Panc1 (cell line): ENCODE measurements around the gene PLPP4. TPM values are rescaled to one million over a fixed set of nuclear protein-coding genes. Genes with fewer than 3 reads are reported as not detected.

Source experiments
- ATAC-seq: fragments of 200-7000 bp; cut with Tn5 transposase; 2 replicates; pipeline ENCODE4 v1.9.1; 2020; ENCODE audit warnings: mild to moderate bottlenecking, moderate library complexity
- BruUV-seq: library from RNA; stranded (reverse); fragments of 400-500 nt; replicated peaks from 2 replicates; lab custom pipeline; 2021; lab: Mats Ljungman, UMichigan
- CTCF ChIA-PET: fragments of 300-600 bp; sonication (Branson Sonifier 250); formaldehyde crosslinking; loops from one replicate; lab custom pipeline; 2022; ENCODE audit warnings: antibody characterized with exemption; lab: Charles Lee
- POLR2A ChIA-PET: fragments of 300-600 bp; sonication (Branson Sonifier 250); formaldehyde crosslinking; loops from one replicate; lab custom pipeline; 2022; ENCODE audit warnings: antibody characterized with exemption; lab: Charles Lee
- DNase-seq: peaks from one replicate; pipeline ENCODE4 v3.0.0-alpha.2; 2010; ENCODE audit warnings: low read depth, low spot score
- H3K27ac ChIP-seq: 2 replicates; pipeline ENCODE4 v1.5.1; 2011; ENCODE audit warnings: mild to moderate bottlenecking, low read length, inconsistent platforms
- H3K27me3 ChIP-seq: fragments of 200-500 bp; sonication (Bioruptor generic); 2 replicates; pipeline ENCODE4 v1.6.0; 2014; ENCODE audit warnings: low read length, inconsistent platforms; ENCODE audit not compliant: control insufficient read depth, insufficient read depth
- H3K36me3 ChIP-seq: fragments of 200-500 bp; sonication (Bioruptor generic); 2 replicates; pipeline ENCODE4 v1.5.1; 2014; ENCODE audit warnings: inconsistent platforms, mild to moderate bottlenecking, low read length, moderate library complexity; ENCODE audit not compliant: control insufficient read depth, insufficient read depth
- H3K4me1 ChIP-seq: 2 replicates; pipeline ENCODE4 v1.5.1; 2011; ENCODE audit warnings: inconsistent platforms, mild to moderate bottlenecking, low read length, moderate library complexity; ENCODE audit not compliant: control insufficient read depth, insufficient read depth
- H3K4me3 ChIP-seq, 2 experiments: 2 replicates each; pipeline ENCODE4 v1.5.1; 2011 to 2012; ENCODE audit warnings: low read depth in 2 of 2, low read length in 2 of 2, mild to moderate bottlenecking in 2 of 2, inconsistent platforms in 1 of 2, moderate library complexity in 1 of 2
- H3K9me3 ChIP-seq: fragments of 200-500 bp; sonication (Bioruptor generic); 2 replicates; pipeline ENCODE4 v1.5.1; 2014; ENCODE audit warnings: low read depth, mild to moderate bottlenecking, inconsistent platforms, low read length, moderate library complexity; ENCODE audit not compliant: control insufficient read depth, insufficient read depth
- POLR2AphosphoS5 ChIP-seq: IDR thresholded peaks from 2 replicates; pipeline ENCODE4 v1.6.1; 2012; ENCODE audit warnings: mild to moderate bottlenecking, low read depth, low read length, moderate library complexity
- SIN3A ChIP-seq: IDR thresholded peaks from 2 replicates; pipeline ENCODE4 v1.6.1; 2012; ENCODE audit warnings: low read depth, mild to moderate bottlenecking, low read length, moderate library complexity, borderline replicate concordance; ENCODE audit not compliant: insufficient read depth
- TCF7L2 ChIP-seq: IDR thresholded peaks from 2 replicates; pipeline ENCODE4 v1.6.1; 2011; ENCODE audit warnings: mild to moderate bottlenecking, low read depth, low read length, inconsistent platforms
- in situ Hi-C: cut with HindIII; loops from 2 replicates; pipeline ENCODE4 v1.10.0; 2016; ENCODE audit warnings: low sequenced_read_pairs, low pct_unique_long_range_greater_than_20kb
- intact Hi-C: fragments of 100-400 bp; cut with micrococcal nuclease; formaldehyde crosslinking; loops from one replicate; pipeline ENCODE4 v1.10.0; 2022; ENCODE audit not compliant: unreplicated experiment
- total RNA-seq: library from RNA; stranded (reverse); gene quantifications from one replicate; pipeline ENCODE4 v1.2.1, GENCODE V29; 2021; ENCODE audit not compliant: unreplicated experiment
- TF ChIP-seq, protein P1 (sequence below): fragments of 450-650 bp; IDR thresholded peaks from 2 replicates; pipeline ENCODE4 v1.5.1; 2017; ENCODE audit warnings: mild to moderate bottlenecking
- TF ChIP-seq, protein P2 (sequence below), 2 experiments: IDR thresholded peaks; 2 replicates each; pipeline ENCODE4 v1.6.1; 2011 to 2012; ENCODE audit warnings: low read depth in 2 of 2, control low read depth in 1 of 2, low read length in 1 of 2, mild to moderate bottlenecking in 1 of 2, moderate library complexity in 1 of 2; ENCODE audit not compliant: insufficient read depth in 1 of 2

PLPP4 gene
- total RNA-seq, 1 experiment from 2014 or later: 0.18 TPM

DNA sequence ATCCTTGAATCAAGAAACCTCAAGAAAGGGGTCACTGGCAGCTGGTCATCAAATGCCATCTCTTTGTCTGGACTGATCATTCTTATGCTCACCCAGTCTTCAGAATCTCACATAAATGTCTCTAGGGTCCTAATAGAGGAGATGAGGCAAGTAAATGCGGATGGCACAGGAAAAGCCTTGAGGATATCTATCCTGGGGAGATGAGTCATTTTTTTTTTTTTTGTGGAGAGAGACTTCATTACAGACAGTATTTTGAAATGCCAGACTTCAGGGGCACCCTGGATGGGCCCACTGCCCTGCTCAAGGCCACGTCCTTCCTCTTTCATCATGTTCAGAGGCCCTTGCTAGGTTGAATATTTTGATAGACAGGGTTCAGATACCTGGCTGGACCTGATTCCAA lies 19.5 kb upstream of the PLPP4 start:
- no peak for DNase-seq
- Histone ChIP-seq H3K27me3 (no peaks in the 10 kb centered on the region), H3K4me3 (no peak overlapping the region), H3K9me3 (no peaks in the 10 kb centered on the region), H3K27ac (no peak overlapping the region), H3K4me1 (no peaks in the 10 kb centered on the region), H3K36me3 (no peaks in the 10 kb centered on the region)
- in situ Hi-C loops (no loop called here), intact Hi-C loops (no loop called here)
- TF ChIP-seq, protein P1, sequence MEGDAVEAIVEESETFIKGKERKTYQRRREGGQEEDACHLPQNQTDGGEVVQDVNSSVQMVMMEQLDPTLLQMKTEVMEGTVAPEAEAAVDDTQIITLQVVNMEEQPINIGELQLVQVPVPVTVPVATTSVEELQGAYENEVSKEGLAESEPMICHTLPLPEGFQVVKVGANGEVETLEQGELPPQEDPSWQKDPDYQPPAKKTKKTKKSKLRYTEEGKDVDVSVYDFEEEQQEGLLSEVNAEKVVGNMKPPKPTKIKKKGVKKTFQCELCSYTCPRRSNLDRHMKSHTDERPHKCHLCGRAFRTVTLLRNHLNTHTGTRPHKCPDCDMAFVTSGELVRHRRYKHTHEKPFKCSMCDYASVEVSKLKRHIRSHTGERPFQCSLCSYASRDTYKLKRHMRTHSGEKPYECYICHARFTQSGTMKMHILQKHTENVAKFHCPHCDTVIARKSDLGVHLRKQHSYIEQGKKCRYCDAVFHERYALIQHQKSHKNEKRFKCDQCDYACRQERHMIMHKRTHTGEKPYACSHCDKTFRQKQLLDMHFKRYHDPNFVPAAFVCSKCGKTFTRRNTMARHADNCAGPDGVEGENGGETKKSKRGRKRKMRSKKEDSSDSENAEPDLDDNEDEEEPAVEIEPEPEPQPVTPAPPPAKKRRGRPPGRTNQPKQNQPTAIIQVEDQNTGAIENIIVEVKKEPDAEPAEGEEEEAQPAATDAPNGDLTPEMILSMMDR: no peak
- TF ChIP-seq TCF7L2: no peak
- TF ChIP-seq SIN3A: no peak
- TF ChIP-seq POLR2AphosphoS5: no peak
- no peak for ATAC-seq
- ChIA-PET CTCF (no interaction called here), POLR2A (no interaction called here)
- no TSS peak for BruUV-seq

DNA sequence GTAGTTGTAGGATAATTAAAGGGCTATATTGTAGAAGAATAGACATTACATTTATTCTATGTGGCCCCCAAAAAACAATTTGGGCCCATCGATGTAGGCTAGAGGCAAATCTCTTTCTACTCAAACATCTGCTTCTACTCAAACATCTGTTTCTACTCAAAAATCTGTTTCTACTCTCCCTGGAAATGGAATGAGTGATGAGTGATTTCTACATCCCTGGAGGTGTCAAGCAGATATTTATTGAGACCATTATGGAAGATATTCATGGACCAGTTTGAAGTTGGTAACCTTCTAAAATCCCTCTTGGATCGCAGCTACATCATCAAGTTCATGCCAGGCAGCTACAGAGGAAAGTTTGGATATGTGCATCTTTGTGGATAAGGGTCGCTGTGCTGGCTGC lies 5.1 kb upstream of the PLPP4 start:
- ChIA-PET POLR2A (no interaction called here), CTCF (no interaction called here)
- DNase-seq (no peak), ATAC-seq (no peak)
- no peak overlapping the region for H3K27ac ChIP-seq
- TF ChIP-seq SIN3A (no peak), POLR2AphosphoS5 (no peak), TCF7L2 (no peak)
- TF ChIP-seq, protein P1: no peak
- TF ChIP-seq, protein P2, sequence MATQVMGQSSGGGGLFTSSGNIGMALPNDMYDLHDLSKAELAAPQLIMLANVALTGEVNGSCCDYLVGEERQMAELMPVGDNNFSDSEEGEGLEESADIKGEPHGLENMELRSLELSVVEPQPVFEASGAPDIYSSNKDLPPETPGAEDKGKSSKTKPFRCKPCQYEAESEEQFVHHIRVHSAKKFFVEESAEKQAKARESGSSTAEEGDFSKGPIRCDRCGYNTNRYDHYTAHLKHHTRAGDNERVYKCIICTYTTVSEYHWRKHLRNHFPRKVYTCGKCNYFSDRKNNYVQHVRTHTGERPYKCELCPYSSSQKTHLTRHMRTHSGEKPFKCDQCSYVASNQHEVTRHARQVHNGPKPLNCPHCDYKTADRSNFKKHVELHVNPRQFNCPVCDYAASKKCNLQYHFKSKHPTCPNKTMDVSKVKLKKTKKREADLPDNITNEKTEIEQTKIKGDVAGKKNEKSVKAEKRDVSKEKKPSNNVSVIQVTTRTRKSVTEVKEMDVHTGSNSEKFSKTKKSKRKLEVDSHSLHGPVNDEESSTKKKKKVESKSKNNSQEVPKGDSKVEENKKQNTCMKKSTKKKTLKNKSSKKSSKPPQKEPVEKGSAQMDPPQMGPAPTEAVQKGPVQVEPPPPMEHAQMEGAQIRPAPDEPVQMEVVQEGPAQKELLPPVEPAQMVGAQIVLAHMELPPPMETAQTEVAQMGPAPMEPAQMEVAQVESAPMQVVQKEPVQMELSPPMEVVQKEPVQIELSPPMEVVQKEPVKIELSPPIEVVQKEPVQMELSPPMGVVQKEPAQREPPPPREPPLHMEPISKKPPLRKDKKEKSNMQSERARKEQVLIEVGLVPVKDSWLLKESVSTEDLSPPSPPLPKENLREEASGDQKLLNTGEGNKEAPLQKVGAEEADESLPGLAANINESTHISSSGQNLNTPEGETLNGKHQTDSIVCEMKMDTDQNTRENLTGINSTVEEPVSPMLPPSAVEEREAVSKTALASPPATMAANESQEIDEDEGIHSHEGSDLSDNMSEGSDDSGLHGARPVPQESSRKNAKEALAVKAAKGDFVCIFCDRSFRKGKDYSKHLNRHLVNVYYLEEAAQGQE (IDR thresholded peaks at IDR 0.05; ENCODE audit: insufficient read depth in 1 of 2, low read depth in 2 of 2, low read length in 1 of 2): no peak
- no peaks in the 10 kb centered on the region; the same call in 1 of the 2 replicates for H3K4me1 ChIP-seq
- in situ Hi-C loops: no loop called here
- H3K27me3 ChIP-seq: peaks cover 19% of the 10 kb centered on the region
- H3K36me3 ChIP-seq: no peaks in the 10 kb centered on the region
- no TSS peak for BruUV-seq
- intact Hi-C loops: no loop called here
- no peaks in the 10 kb centered on the region for H3K9me3 ChIP-seq
- H3K4me3 ChIP-seq: no peak overlapping the region
